Natural killer cell (primary cell): Measurements from ENCODE around the gene CCND3. TPM values are rescaled to one million over a fixed set of nuclear protein-coding genes. Genes with fewer than 3 reads are reported as not detected.

Experiments used
- ATAC-seq, 3 donors: fragments of 150-1000 bp in 2 of 3; fragments of 200-7000 bp in 1 of 3; cut with Tn5 transposase; 1 replicate in 1 of 3; 2 replicates in 2 of 3; pipeline ENCODE4 v1.10.0; 2021; ENCODE audit warnings: mild to moderate bottlenecking in 2 of 3, moderate library complexity in 2 of 3
- DNase-seq, 2 donors: peaks; one replicate each; pipeline versions ENCODE4 v3.0.0 to v3.0.0-alpha.2; 2013 to 2021; ENCODE audit warnings: mixed read lengths in 1 of 2
- H3K27ac ChIP-seq: one replicate; pipeline ENCODE4 v1.5.1; 2013; ENCODE audit warnings: mild to moderate bottlenecking, low read length
- H3K27me3 ChIP-seq: one replicate; pipeline ENCODE4 v1.6.1; 2013; ENCODE audit warnings: low read length; ENCODE audit not compliant: control insufficient read depth, insufficient read depth
- H3K36me3 ChIP-seq: one replicate; pipeline ENCODE4 v1.6.1; 2013; ENCODE audit warnings: low read length; ENCODE audit not compliant: control insufficient read depth, insufficient read depth
- H3K4me1 ChIP-seq: one replicate; pipeline ENCODE4 v1.6.1; 2013; ENCODE audit warnings: low read length; ENCODE audit not compliant: control insufficient read depth, insufficient read depth
- H3K4me3 ChIP-seq: one replicate; pipeline ENCODE4 v1.5.1; 2013; ENCODE audit warnings: low read length
- H3K9me3 ChIP-seq: one replicate; pipeline ENCODE4 v1.6.1; 2013; ENCODE audit warnings: low read length; ENCODE audit not compliant: control insufficient read depth, insufficient read depth
- H3K27ac Mint-ChIP-seq, 2 donors: one replicate each; pipeline ENCODE4 v1.8.0; 2022; ENCODE audit warnings: mild to moderate bottlenecking in 2 of 2, mixed read lengths in 2 of 2, moderate library complexity in 1 of 2
- H3K27me3 Mint-ChIP-seq, 2 donors: one replicate each; pipeline ENCODE4 v1.8.0; 2022; ENCODE audit warnings: low read depth in 2 of 2, mixed read lengths in 2 of 2
- H3K36me3 Mint-ChIP-seq: one replicate; pipeline ENCODE4 v1.8.0; 2022; ENCODE audit warnings: mixed read lengths
- H3K4me1 Mint-ChIP-seq, 2 donors: one replicate each; pipeline ENCODE4 v1.8.0; 2022; ENCODE audit warnings: mixed read lengths in 2 of 2
- H3K4me3 Mint-ChIP-seq: one replicate; pipeline ENCODE4 v1.8.0; 2022; ENCODE audit warnings: mild to moderate bottlenecking, moderate library complexity, mixed read lengths
- H3K9me3 Mint-ChIP-seq, 2 donors: one replicate each; pipeline ENCODE4 v1.8.0; 2022; ENCODE audit warnings: mixed read lengths in 2 of 2
- WGBS: methylation state at CpG from one replicate; pipeline ENCODE4 v1.1.7; 2013; ENCODE audit warnings: missing lambda C conversion rate; ENCODE audit not compliant: insufficient coverage; 5-methylcytosine and 5-hydroxymethylcytosine counted together
- intact Hi-C: fragments of 100-400 bp; cut with micrococcal nuclease; formaldehyde crosslinking; loops from one replicate; pipeline ENCODE4 v1.14.2; 2022
- total RNA-seq, 4 donors: library from RNA; stranded (reverse); fragments of 120-200 nt in 1 of 4; gene quantifications; one replicate each; pipeline versions ENCODE4 v1.2.3 to v1.2.4, GENCODE V29; 2013 to 2022
- TF ChIP-seq, protein P1 (sequence below): fragments of 200-600 bp; IDR thresholded peaks from one replicate; pipeline ENCODE4 v1.8.0; 2022; ENCODE audit warnings: antibody characterized with exemption

The CCND3 gene
- total RNA-seq, 3 donors from 2014 or later (not counting 1 experiment from before 2014, with no cell fraction given): 409 to 438 (median 438) TPM

DNA sequence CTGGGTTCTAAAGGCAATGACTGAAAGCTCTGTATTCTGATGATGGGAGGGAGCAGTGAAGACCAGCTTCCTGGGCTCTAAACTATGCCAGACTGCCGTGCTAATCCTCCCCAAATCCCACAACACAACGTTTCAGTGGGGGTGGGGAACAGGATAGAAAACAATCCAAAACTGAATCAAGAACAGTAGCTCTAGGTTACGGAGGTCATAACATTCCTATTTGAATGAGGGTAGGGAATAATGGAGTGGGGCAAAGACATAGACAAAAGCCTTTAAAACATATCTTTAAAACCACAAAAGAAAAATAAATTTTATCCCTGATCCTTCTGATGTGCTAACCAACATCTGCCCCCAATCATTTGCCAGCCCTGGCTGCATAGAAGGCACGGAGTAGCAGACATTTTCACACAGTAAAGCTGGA lies 54.3 kb downstream of the CCND3 start:
- H3K36me3 Mint-ChIP-seq: no peaks in the 10 kb centered on the region
- H3K27me3 ChIP-seq: no peaks in the 10 kb centered on the region
- H3K27ac Mint-ChIP-seq: no peak overlapping the region
- H3K4me3 ChIP-seq: no peak overlapping the region
- ATAC-seq (no peak), DNase-seq (no peak)
- no peaks in the 10 kb centered on the region for H3K9me3 ChIP-seq
- no peak overlapping the region for H3K27ac ChIP-seq
- no peak overlapping the region for H3K4me3 Mint-ChIP-seq
- 100% methylated on average over 1 of the region's 4 CpGs for WGBS
- TF ChIP-seq, protein P1, sequence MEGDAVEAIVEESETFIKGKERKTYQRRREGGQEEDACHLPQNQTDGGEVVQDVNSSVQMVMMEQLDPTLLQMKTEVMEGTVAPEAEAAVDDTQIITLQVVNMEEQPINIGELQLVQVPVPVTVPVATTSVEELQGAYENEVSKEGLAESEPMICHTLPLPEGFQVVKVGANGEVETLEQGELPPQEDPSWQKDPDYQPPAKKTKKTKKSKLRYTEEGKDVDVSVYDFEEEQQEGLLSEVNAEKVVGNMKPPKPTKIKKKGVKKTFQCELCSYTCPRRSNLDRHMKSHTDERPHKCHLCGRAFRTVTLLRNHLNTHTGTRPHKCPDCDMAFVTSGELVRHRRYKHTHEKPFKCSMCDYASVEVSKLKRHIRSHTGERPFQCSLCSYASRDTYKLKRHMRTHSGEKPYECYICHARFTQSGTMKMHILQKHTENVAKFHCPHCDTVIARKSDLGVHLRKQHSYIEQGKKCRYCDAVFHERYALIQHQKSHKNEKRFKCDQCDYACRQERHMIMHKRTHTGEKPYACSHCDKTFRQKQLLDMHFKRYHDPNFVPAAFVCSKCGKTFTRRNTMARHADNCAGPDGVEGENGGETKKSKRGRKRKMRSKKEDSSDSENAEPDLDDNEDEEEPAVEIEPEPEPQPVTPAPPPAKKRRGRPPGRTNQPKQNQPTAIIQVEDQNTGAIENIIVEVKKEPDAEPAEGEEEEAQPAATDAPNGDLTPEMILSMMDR: no peak
- no peaks in the 10 kb centered on the region for H3K4me1 ChIP-seq
- no peaks in the 10 kb centered on the region for H3K4me1 Mint-ChIP-seq
- no peaks in the 10 kb centered on the region for H3K36me3 ChIP-seq
- no peaks in the 10 kb centered on the region for H3K27me3 Mint-ChIP-seq
- H3K9me3 Mint-ChIP-seq: no peaks in the 10 kb centered on the region
- intact Hi-C loops: no loop called here

DNA sequence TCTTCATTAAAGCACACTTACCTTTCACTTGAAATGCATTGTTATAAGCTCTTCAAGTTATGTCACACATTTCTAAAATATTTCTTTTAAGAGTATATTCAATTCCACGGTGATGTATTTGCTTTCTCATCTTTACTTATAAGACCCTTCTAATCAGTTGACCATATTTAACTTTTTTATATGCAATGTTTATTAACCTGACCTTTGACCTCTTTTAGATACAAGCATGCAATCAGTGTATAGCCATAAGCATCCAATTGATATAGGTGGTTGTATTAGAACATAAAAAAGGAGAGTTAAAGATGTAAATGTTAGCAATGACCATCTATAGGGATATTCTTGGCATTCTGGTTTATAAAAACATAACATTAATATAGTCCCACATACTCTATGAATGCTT lies 55.7 kb downstream of the CCND3 start:
- H3K9me3 ChIP-seq: no peaks in the 10 kb centered on the region
- no peak overlapping the region for H3K27ac ChIP-seq
- no peaks in the 10 kb centered on the region for H3K27me3 ChIP-seq
- Mint-ChIP-seq H3K4me1 (no peaks in the 10 kb centered on the region), H3K36me3 (no peaks in the 10 kb centered on the region), H3K9me3 (no peaks in the 10 kb centered on the region), H3K4me3 (no peak overlapping the region), H3K27me3 (no peaks in the 10 kb centered on the region), H3K27ac (no peak overlapping the region)
- H3K36me3 ChIP-seq: no peaks in the 10 kb centered on the region
- TF ChIP-seq, protein P1: no peak
- ATAC-seq (no peak), DNase-seq (no peak)
- H3K4me1 ChIP-seq: no peaks in the 10 kb centered on the region
- 83% methylated on average over 1 of the region's 1 CpG for WGBS
- H3K4me3 ChIP-seq: no peak overlapping the region
- intact Hi-C loops: no loop called here

DNA sequence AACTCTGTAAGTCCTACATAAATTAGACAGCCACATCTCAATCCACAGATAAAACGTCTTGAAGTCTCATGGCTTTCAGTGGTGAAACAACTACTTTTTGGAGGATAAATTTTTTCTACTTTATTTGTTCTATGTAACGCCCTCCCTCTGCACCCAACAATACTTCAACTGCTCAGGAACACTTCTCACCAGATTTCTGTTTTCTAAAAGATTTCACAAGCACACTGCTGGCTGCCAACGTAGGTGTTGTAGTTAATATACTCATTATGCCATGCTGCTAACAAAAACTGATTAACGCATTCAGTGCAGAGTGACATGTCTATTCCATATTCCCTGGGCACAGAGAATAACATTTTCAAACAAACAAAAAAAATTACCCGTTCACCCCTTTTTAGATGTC lies 56.7 kb downstream of the CCND3 start:
- DNase-seq (no peak), ATAC-seq (no peak)
- TF ChIP-seq, protein P1: no peak
- no peak overlapping the region for H3K27ac ChIP-seq
- 90% methylated on average over 4 of the region's 5 CpGs for WGBS
- Mint-ChIP-seq H3K4me1 (no peaks in the 10 kb centered on the region), H3K4me3 (no peak overlapping the region), H3K27me3 (no peaks in the 10 kb centered on the region), H3K36me3 (no peaks in the 10 kb centered on the region), H3K9me3 (no peaks in the 10 kb centered on the region), H3K27ac (no peak overlapping the region)
- no peaks in the 10 kb centered on the region for H3K27me3 ChIP-seq
- no peaks in the 10 kb centered on the region for H3K36me3 ChIP-seq
- no peaks in the 10 kb centered on the region for H3K9me3 ChIP-seq
- no peaks in the 10 kb centered on the region for H3K4me1 ChIP-seq
- H3K4me3 ChIP-seq: no peak overlapping the region
- intact Hi-C loops: no loop called here

Other genes with a start within 250 kb of the CCND3 start
- gene TFEB, start 206.2 kb downstream of the CCND3 start, total RNA-seq: 10 to 100 TPM; 56.0 to 66.7 (median 66.2) TPM
- not detected for gene PGC, start 194.4 kb downstream of the CCND3 start, total RNA-seq
- gene FRS3, start 161.9 kb downstream of the CCND3 start, total RNA-seq: 1 to 10 TPM; 4.5 to 5.7 (median 5.4) TPM
- gene PRICKLE4, start 161.0 kb downstream of the CCND3 start, total RNA-seq: not detected
- 100 to 1,000 TPM in 1 of 3 donors, 10 to 100 TPM in 2; 95.0 to 109 (median 96.6) TPM for gene TOMM6, start 154.1 kb downstream of the CCND3 start, total RNA-seq
- 10 to 100 TPM in 2 of 3 donors, 1 to 10 TPM in 1; 6.4 to 15.1 (median 11.5) TPM for gene USP49, start 46.4 kb downstream of the CCND3 start, total RNA-seq
- gene MED20, start 20.7 kb downstream of the CCND3 start, total RNA-seq: 10 to 100 TPM in 2 of 3 donors, 1 to 10 TPM in 1; 6.4 to 15.2 (median 15.0) TPM
- 10 to 100 TPM in 1 of 3 donors, 1 to 10 TPM in 2; 5.4 to 11.6 (median 5.7) TPM for gene BYSL, start 20.3 kb downstream of the CCND3 start, total RNA-seq
- gene TAF8, start 108.7 kb upstream of the CCND3 start, total RNA-seq: 10 to 100 TPM; 38.4 to 54.2 (median 47.5) TPM
- under 1 TPM; 0.05 to 0.15 (median 0.14) TPM for gene C6orf132, start 200.8 kb upstream of the CCND3 start, total RNA-seq
- not detected for gene GUCA1A, start 231.6 kb upstream of the CCND3 start, total RNA-seq